ENCODE data around the gene ZNF236. TPM values are rescaled to one million over a fixed set of nuclear protein-coding genes. Genes with fewer than 3 reads are reported as not detected.

ZNF236 gene
- total RNA-seq, 1 donor from 2014 or later: 13.3 TPM

DNA sequence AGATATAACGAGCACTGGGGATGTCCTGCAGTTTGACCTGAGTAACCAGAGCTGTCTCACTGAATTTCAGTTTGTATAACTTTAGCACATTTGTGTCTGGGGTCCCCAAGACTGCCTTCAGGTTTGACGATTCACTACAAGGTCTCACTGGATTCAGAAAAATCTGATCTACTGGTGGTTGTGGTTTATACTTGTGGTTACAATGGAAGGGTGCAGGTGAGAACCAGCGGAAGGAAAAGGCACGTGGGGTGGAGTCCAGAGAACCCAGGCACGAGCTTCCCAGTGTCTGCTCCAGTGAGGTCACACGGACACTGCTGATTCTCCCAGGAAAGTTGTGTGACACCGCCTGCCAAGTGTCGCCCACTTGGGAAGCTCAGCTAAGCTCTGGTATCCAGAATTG, 126.0 kb downstream of the ZNF236 start:
- no peaks in the 10 kb centered on the region for H3K27me3 ChIP-seq (ENCODE audit: insufficient read depth, low read length)
- Mint-ChIP-seq H3K9me3 (ENCODE audit: unreplicated experiment) (no peaks in the 10 kb centered on the region), H3K27ac (ENCODE audit: unreplicated experiment) (no peak overlapping the region), H3K27me3 (ENCODE audit: low read depth, unreplicated experiment) (no peaks in the 10 kb centered on the region), H3K4me1 (ENCODE audit: low read depth, unreplicated experiment) (no peaks in the 10 kb centered on the region), H3K4me3 (ENCODE audit: unreplicated experiment) (no peak overlapping the region), H3K36me3 (ENCODE audit: low read depth, unreplicated experiment) (peaks cover 25% of the 10 kb centered on the region)
- H3K9ac ChIP-seq (ENCODE audit: low read length): no peak overlapping the region
- no peak for TF ChIP-seq EZH2 (IDR thresholded peaks at IDR 0.05; ENCODE audit: insufficient read depth, low read length)
- TF ChIP-seq, protein P1, sequence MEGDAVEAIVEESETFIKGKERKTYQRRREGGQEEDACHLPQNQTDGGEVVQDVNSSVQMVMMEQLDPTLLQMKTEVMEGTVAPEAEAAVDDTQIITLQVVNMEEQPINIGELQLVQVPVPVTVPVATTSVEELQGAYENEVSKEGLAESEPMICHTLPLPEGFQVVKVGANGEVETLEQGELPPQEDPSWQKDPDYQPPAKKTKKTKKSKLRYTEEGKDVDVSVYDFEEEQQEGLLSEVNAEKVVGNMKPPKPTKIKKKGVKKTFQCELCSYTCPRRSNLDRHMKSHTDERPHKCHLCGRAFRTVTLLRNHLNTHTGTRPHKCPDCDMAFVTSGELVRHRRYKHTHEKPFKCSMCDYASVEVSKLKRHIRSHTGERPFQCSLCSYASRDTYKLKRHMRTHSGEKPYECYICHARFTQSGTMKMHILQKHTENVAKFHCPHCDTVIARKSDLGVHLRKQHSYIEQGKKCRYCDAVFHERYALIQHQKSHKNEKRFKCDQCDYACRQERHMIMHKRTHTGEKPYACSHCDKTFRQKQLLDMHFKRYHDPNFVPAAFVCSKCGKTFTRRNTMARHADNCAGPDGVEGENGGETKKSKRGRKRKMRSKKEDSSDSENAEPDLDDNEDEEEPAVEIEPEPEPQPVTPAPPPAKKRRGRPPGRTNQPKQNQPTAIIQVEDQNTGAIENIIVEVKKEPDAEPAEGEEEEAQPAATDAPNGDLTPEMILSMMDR (IDR thresholded peaks at IDR 0.05; ENCODE audit: insufficient read depth, low read depth, low read length): no peak
- no peaks in the 10 kb centered on the region for H4K20me1 ChIP-seq (ENCODE audit: insufficient read depth, low read length)
- H3K4me2 ChIP-seq (ENCODE audit: low read length): no peak overlapping the region
- no peak overlapping the region for H3K27ac ChIP-seq (ENCODE audit: low read depth, low read length)
- no peaks in the 10 kb centered on the region for H3K9me3 ChIP-seq (ENCODE audit: insufficient read depth, low read depth, low read length)
- peaks cover 15% of the 10 kb centered on the region for H3K36me3 ChIP-seq (ENCODE audit: insufficient read depth, low read length)
- H3K4me1 ChIP-seq (ENCODE audit: insufficient read depth, low read length): no peaks in the 10 kb centered on the region
- no peak overlapping the region for H3K4me3 ChIP-seq (ENCODE audit: insufficient read depth, low read depth, low read length)
- H2AFZ ChIP-seq (ENCODE audit: low read depth, low read length): no peak overlapping the region
- FAIRE-seq (no peak), DNase-seq (ENCODE audit: low read depth) (no peak)
- H3K79me2 ChIP-seq (ENCODE audit: insufficient read depth, low read length): no peaks in the 10 kb centered on the region

DNA sequence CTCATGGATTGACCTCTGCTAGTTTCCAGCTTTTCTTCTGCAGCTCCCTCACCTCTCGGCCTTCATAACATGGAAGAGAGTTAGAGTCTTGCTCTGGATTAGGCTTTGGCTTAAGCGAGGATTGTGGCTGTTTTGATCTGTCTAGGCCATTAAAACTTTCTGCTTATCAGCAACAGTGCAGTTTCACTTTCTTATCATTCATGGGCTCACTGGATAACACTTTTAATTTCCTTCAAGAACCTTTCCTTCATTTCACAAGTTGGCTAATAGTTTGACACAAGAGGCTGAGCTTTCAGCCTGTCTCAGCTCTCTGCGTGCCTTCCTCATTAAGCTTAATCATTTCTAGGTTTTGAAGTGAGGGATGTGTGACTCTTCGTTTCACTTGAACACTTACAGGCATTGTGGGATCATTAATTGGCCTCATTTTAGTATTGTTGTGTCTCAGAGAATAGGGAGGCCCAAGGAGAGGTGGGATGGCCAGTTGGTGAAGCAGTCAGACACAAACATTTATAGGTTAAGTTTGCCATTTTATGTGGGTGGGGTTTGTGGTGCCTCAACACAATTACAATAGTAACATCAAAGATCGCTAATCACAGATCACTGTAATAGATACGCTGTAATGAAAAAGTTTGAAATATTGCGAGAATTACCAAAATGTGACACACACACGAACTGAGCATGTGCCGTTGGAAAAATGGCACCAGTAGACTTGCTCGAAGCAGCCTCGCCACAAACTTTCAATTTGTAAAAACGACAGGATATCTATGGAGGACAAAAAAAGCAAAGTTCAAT, 129.3 kb downstream of the ZNF236 start:
- Mint-ChIP-seq H3K27me3 (ENCODE audit: low read depth, unreplicated experiment) (no peaks in the 10 kb centered on the region), H3K9me3 (ENCODE audit: unreplicated experiment) (no peaks in the 10 kb centered on the region), H3K36me3 (ENCODE audit: low read depth, unreplicated experiment) (peaks cover 19% of the 10 kb centered on the region), H3K4me3 (ENCODE audit: unreplicated experiment) (no peak overlapping the region), H3K27ac (ENCODE audit: unreplicated experiment) (no peak overlapping the region), H3K4me1 (ENCODE audit: low read depth, unreplicated experiment) (no peaks in the 10 kb centered on the region)
- DNase-seq (ENCODE audit: low read depth) (no peak), FAIRE-seq (no peak)
- Histone ChIP-seq H3K4me3 (ENCODE audit: insufficient read depth, low read depth, low read length) (no peak overlapping the region), H3K9me3 (ENCODE audit: insufficient read depth, low read depth, low read length) (no peaks in the 10 kb centered on the region), H3K79me2 (ENCODE audit: insufficient read depth, low read length) (no peaks in the 10 kb centered on the region), H4K20me1 (ENCODE audit: insufficient read depth, low read length) (peaks cover 3% of the 10 kb centered on the region), H3K9ac (ENCODE audit: low read length) (no peak overlapping the region), H3K4me2 (ENCODE audit: low read length) (no peak overlapping the region), H3K36me3 (ENCODE audit: insufficient read depth, low read length) (peaks cover 13% of the 10 kb centered on the region), H3K4me1 (ENCODE audit: insufficient read depth, low read length) (no peaks in the 10 kb centered on the region), H2AFZ (ENCODE audit: low read depth, low read length) (no peak overlapping the region), H3K27me3 (ENCODE audit: insufficient read depth, low read length) (no peaks in the 10 kb centered on the region), H3K27ac (ENCODE audit: low read depth, low read length) (no peak overlapping the region)
- no peak for TF ChIP-seq EZH2 (IDR thresholded peaks at IDR 0.05; ENCODE audit: insufficient read depth, low read length)
- TF ChIP-seq, protein P1 (IDR thresholded peaks at IDR 0.05; ENCODE audit: insufficient read depth, low read depth, low read length): no peak

DNA sequence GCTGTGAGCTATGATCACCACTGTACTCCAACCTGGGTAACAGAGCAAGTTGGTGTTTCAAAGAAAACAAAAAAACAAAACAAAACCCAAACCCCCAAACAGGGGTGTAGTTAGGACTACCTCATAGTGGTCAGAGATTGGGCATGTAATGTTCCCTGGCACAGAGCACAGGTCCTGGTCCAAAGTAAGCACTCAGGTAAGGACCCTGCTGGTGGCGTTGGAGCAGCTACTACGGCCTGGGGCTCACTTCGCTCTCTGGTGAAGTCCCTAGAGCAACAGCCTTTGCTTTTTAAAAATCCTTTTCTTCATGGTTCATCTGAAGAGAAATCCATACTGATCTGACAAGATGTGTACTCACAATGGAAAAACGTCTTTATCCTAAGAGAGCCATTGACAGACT, 130.4 kb downstream of the ZNF236 start:
- Mint-ChIP-seq H3K27me3 (ENCODE audit: low read depth, unreplicated experiment) (no peaks in the 10 kb centered on the region), H3K9me3 (ENCODE audit: unreplicated experiment) (no peaks in the 10 kb centered on the region), H3K4me1 (ENCODE audit: low read depth, unreplicated experiment) (no peaks in the 10 kb centered on the region), H3K27ac (ENCODE audit: unreplicated experiment) (no peak overlapping the region), H3K36me3 (ENCODE audit: low read depth, unreplicated experiment) (peaks cover 22% of the 10 kb centered on the region), H3K4me3 (ENCODE audit: unreplicated experiment) (no peak overlapping the region)
- no peak overlapping the region for H3K4me2 ChIP-seq (ENCODE audit: low read length)
- TF ChIP-seq, protein P1 (IDR thresholded peaks at IDR 0.05; ENCODE audit: insufficient read depth, low read depth, low read length): no peak
- no peak for TF ChIP-seq EZH2 (IDR thresholded peaks at IDR 0.05; ENCODE audit: insufficient read depth, low read length)
- H3K36me3 ChIP-seq (ENCODE audit: insufficient read depth, low read length): peaks cover 13% of the 10 kb centered on the region
- H4K20me1 ChIP-seq (ENCODE audit: insufficient read depth, low read length): peaks cover 3% of the 10 kb centered on the region
- H3K4me3 ChIP-seq (ENCODE audit: insufficient read depth, low read depth, low read length): no peak overlapping the region
- FAIRE-seq (no peak), DNase-seq (ENCODE audit: low read depth) (no peak)
- H2AFZ ChIP-seq (ENCODE audit: low read depth, low read length): no peak overlapping the region
- H3K9me3 ChIP-seq (ENCODE audit: insufficient read depth, low read depth, low read length): no peaks in the 10 kb centered on the region
- H3K27ac ChIP-seq (ENCODE audit: low read depth, low read length): no peak overlapping the region
- no peaks in the 10 kb centered on the region for H3K4me1 ChIP-seq (ENCODE audit: insufficient read depth, low read length)
- no peaks in the 10 kb centered on the region for H3K79me2 ChIP-seq (ENCODE audit: insufficient read depth, low read length)
- no peaks in the 10 kb centered on the region for H3K27me3 ChIP-seq (ENCODE audit: insufficient read depth, low read length)
- no peak overlapping the region for H3K9ac ChIP-seq (ENCODE audit: low read length)
